HG03342 (cell line): ENCODE data around the gene HSD17B11.
A peak's percentile ranks its signal among the peaks of the same experiment; 100 is the strongest.
"Not testable (repeated sequence)": the region's sequence is repeated elsewhere in the genome, so short reads cannot be mapped to it uniquely, and the experiment has no call there.

Experiments used
- ATAC-seq: cut with Tn5 transposase; IDR thresholded peaks from one replicate; pipeline ENCODE4 v1.9.1; 2021; ENCODE audit warnings: mild to moderate bottlenecking, moderate library complexity; ENCODE audit not compliant: unreplicated experiment

Gene HSD17B11, protein sequence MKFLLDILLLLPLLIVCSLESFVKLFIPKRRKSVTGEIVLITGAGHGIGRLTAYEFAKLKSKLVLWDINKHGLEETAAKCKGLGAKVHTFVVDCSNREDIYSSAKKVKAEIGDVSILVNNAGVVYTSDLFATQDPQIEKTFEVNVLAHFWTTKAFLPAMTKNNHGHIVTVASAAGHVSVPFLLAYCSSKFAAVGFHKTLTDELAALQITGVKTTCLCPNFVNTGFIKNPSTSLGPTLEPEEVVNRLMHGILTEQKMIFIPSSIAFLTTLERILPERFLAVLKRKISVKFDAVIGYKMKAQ

DNA sequence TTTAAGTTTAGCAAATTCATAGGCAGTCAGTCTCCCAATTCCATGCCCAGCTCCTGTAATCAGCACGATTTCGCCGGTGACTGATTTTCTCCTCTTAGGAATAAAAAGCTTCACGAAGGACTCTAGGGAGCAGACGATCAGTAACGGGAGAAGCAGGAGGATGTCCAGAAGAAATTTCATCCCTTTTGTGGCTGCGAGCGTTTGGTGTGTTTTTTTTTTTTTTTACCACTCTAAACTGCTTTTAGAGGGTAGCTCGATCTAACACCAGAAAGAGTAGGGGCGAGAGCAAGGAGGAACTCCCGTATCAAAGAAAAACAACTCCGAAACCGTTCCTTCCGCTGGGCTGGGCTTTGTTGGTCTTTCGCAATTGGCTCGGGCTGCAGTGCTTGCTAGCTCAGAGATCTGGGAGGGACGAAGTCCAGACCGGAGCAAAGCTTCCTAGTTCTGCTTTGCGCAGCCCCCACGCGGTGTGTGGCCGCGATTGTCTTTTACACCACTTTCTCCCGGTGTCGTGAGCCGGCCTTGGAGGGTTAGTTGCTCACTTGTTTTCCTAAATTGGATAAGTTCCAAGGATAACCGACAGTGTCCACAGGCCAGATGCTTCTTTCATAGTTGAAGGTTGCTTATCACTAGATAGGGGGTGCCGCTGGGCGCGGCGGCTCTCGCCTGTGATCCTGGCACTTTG lies at the start of gene HSD17B11:
TSS of gene HSD17B11 (minus strand) at position 298 of the 685 bp plus-strand sequence. CDS start at position 180, 118 bp downstream.
- peak; percentile 100 for ATAC-seq

DNA sequence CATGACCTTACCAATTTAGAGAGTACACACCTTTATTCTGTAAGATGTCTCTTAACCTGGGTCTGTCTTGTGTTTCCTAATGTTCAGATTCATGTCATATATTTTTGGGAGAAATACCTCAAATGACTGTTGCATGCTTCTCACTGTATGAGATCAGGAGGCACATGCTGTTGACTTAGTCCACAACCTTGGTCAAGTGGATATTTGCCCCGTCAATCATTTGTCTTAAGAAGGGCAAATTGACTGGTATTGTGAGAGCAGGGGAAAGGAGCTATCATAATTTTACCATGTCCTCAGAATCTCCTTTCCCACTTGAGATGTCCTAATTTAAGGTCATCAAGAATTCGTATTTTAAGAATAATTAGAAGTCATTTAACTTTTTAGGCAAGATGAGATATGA lies 42.4 kb upstream of the HSD17B11 start:
- ATAC-seq = no peak

DNA sequence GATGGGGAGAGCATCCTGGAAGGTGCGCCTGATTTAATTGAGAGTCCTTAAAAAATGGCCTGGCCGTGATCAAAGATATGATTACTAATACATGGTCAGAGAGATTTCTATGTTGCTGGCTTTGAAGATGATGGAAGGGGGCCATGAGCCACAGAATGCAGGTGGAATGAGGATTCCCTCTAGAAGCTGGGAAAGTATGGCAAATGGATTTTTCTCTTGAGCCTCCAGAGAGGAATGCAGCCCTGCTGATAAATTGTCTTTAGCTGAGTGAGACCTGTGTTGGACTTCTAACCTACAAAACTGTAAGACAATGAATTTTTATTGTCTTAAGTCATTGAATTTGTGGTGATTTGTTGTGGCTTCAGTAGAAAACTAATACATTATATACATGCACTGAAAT lies 39.0 kb upstream of the HSD17B11 start:
- ATAC-seq = no peak

DNA sequence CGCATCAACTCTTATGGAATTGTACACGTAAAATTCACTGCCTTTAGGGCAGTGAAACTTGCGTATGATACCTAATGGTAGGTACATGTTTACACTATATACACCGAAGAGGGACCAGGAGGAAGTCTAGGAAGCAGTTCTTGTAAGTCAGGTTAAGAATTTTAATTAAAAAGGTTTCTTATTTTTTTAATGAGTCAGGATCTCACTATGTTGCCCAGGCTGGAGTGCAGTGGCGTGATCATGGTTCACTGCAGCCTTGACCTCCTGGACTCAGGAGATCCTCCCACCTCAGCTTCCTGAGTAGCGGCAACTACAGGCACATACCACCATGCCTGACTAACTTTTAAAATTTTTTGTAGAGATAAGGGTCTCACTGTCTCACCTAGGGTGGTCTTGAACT lies 38.0 kb upstream of the HSD17B11 start:
- ATAC-seq = no peak

DNA sequence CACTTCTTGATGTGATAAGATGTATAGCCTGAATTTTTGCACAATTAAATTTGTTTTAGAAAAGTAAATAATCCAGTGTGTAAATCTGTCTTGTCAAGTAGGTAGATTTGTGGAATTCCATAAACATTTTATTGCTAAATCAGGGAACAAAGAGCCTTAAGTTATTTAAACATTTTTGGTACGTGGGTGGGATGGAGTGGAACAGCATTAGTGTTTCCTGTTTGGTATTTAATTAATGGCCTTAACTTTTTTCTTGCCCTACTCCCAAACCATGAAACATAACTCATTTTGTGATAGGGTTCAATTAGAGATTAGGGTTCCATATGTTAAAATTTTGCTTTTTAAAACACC lies 36.5 kb upstream of the HSD17B11 start:
- ATAC-seq = no peak

DNA sequence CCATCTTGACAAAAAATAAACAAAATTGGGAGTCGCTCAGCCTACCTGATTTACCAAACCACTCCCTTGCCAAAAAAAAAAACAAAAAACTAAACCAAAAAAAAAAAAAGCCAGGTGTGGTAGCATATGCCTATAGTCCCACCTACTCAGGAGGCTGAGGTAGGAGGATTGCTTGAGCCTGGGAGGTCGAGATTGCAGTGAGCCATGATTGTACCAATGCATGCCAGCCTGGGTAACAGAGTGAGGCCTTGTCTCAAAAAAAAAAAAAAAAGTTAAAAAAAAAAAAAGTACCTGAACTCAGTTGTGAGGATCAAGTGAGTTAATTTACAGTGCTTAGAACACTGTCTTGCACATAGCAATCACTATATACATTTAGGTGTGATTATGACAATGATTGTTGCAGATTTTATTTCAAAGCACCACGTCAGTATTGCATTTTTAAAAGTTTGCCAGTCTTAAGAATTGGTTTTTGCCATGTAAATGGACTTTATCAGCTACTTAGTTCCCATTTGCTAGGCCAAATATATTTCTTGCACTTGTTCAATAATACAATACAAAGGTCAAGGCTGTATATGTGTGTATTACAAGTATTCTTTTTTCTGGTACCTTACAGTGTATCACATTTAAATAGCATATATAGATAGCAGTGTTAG lies 36.0 kb upstream of the HSD17B11 start:
- ATAC-seq = no peak

DNA sequence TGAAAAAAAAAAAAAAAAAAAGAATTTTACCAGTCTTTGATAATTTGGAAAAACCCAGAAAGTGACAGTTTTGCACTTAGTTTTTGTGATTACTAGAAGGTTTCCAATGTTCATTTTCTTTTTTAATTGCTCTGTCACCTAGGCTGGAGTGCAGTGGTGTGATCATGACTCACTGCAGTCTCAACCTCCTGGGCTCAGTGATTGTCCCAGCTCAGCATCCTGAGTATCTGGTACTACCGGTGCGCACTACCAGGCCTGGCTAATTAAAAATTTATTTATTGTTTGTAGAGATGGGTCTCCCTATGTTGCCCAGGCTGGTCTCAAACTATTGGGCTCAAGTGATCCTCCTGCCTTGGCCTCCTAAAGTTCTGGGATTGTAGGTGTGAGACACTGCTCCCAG lies 34.7 kb upstream of the HSD17B11 start:
- no peak for ATAC-seq

DNA sequence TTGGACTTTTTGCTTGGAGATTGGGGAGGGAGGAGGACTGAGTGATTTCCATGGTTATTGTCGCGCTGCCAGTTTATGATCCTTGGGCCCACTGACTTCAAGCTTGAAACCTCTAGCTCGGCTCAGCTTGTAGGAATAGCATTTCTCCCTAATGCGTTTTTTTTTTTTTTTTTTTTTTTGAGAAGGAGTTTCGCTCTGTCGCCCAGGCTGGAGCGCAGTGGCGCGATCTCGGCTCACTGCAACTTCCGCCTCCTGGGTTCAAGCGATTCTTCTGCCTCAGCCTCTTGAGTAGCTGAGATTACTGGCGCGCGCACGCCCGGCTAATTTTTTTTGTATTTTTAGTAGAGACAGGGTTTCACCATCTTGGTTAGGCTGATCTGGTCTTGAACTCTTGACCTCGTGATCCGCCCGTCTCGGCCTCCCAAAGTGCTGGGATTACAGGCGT lies 33.1 kb upstream of the HSD17B11 start:
- ATAC-seq = not testable (repeated sequence)

DNA sequence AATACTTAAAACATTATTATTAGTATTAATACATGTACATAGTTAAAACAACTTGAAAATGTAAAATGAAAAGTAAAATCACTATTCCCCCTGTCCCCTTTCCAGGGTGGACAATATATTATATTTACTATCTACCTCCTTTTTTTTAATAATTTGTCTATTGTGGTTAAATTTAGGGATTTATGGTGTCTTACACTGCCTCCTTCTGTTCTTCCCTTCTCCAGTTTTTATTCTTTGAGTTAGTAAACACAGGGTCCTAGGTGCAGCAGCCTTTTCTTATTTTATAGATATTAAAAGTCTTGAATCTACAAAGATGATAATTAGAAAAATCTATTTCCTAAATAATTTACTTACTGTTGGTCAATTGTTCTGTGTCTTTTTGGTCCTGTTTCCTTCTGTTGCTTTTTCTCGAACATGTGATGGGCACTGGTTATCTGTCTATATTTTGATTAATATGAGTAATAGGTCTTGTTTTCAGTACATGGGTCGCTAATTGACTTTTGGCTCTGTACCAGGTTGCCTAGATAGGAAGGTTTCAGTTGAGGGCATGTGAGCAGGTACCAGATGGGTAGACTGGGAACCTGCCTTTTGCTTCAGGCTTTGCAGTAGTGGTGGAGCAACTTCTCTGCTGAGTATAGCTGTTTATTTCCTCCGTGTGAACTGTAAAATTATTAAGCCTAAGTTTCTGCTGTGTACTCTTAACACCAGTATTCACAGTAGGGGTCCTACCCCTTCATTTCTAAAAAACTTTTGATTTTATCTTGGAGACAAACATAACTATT lies 32.5 kb upstream of the HSD17B11 start:
- ATAC-seq = no peak

DNA sequence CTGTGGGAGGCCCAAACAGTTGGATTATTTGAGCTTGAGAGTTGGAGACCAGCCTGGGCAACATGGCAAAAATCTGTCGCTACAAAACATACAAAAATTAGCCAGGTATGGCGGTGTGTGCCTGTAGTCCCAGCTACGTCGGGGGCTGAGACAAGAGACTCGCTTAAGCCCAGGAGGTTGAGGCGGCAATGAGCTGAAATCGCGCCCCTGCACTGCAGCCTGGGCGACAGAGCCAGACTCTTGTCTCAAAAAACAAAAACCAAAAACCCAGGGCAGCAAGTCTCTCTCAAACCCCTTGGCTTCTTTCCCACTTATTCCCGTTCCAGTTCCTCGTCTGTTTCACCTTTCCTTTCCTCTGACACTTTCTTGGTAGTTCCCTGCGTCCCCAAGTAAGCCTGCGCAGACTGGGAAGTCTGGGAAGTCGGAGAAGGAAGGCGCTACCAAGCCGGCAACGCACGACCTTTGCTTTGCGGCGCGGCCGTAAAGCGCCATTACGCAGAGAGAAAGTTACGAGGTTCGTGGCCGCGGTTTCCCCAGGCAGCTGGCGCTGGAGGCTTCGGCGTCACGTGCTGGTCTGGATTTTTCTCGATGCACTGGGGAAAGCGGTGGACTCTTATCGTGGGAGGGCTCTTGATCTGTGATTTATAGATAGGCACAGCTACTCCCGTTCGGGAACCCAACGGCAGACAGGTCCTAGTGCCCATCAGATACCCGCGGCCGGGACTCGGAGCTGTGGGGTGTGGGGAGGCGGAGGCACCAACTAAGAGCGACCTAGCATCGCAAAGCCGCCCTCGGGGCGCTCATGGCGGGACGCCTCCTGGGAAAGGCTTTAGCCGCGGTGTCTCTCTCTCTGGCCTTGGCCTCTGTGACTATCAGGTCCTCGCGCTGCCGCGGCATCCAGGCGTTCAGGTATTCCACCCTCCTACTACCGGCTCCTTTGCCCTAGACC lies 31.4 kb upstream of the HSD17B11 start, which contains the start of gene NUDT9:
TSS of gene NUDT9 (plus strand) at position 470 of the 949 bp plus-strand sequence. CDS start at position 803, 333 bp downstream.
- peak; percentile 86 for ATAC-seq

DNA sequence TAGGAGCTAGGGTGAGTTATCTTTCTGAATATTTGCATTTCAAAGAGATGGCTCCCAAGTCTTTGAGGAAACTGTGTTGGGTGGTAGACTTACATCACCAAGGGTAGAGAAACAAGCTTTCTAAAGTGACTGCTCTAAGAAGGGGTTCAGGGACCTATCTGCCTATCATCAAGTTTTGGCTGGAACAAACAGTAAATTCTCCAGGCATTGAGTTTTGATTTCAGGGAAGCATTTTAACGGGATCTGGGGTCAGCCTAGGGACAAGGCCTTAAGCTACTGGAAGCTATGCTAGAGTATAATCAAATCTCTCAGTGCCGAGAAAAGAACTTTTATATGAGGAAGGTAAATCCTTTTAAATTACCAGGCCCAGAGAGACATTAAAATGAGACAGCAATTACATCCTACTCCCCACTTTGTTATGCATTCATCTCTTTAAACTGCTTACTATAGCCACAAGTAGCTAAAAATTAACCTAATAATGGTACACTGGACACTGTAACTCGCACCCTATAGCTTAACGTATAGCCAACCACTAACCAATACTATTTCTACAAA lies 29.4 kb upstream of the HSD17B11 start:
- ATAC-seq = no peak

DNA sequence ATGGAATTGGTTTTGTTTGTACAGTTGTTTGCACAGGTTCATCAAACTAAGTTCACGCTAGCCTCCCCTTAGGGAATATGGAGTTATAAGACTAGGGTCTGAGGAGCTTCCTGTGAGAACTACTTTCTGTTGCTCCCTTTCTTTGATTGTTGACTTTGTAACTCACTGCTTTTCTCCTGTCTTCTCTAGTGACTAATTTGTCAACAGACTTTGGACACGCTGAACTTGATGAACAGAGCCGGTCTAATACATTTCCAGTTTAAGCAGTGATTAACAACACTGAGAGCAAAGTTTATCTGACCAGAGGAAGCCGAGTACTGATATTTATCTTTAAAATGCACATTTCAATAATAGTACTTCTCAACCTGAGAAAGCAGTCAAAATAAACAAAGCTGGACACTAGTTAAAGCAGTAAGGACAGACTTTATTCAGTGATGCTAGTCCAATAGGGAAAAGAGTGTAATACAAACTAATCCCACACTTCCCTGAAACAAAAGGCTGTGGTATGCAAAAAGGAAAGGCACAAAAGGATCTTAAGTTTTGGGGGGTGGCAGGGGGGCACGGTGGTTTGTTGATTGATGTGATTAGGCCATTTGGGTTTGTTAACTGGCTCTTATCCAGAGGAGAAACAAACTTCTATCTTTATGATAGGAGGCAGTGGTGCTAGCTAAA lies 28.7 kb upstream of the HSD17B11 start:
- no peak for ATAC-seq

DNA sequence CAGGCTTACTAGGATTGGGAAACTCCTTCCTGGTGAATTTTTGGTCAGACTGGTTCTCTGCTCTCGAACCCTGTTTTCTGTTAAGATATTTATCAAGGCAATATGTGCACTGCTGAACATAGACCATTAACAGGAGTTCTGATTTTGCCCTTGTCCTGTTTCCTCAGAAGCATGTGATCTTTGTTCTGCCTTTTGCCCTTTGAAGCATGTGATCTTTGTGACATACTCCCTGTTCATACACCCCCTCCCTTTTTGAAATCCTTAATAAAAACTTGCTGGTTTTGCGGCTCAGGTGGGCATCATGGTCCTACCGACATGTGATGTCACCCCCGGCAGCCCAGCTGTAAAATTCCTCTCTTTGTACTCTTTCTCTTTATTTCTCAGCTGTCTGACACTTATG lies 27.4 kb upstream of the HSD17B11 start:
- ATAC-seq = not testable (repeated sequence)

DNA sequence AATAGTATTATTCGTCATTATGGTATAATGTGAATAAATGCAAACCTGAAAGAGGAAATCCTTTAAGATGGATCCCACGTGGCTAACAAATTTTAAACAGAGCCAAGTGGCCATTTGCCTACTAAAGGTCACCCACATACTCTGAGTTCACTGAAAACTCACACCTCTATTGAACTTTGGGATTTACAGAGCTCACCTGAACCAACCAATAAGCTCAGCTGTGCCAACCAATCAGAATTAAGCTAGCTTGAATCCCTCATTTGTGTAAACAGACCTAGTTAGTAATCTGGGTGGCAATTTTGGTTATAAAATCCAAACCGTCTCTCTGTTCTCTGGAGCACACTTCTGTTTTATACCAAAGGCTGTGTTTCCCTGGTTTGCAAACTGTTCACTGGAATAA lies 26.0 kb upstream of the HSD17B11 start:
- ATAC-seq = no peak

DNA sequence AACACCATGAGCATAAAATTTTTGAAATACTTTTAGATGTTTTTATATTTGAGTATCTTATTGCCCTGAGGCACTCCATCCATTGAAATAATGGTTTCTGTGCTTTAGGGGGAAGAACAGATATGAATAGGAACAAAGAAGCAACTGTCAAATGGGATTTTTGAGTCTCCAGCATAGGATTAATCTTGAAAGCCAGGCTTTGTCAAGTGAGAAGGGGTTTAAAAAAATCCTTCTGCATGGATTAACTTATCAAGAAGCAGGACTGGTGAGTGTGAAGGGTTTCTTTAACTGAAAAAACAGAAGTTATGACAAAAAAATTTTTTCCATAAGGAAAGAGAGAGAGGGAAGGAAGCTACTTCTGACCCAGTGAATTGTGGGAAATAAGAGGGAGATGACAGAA lies 23.8 kb upstream of the HSD17B11 start:
- no peak for ATAC-seq

DNA sequence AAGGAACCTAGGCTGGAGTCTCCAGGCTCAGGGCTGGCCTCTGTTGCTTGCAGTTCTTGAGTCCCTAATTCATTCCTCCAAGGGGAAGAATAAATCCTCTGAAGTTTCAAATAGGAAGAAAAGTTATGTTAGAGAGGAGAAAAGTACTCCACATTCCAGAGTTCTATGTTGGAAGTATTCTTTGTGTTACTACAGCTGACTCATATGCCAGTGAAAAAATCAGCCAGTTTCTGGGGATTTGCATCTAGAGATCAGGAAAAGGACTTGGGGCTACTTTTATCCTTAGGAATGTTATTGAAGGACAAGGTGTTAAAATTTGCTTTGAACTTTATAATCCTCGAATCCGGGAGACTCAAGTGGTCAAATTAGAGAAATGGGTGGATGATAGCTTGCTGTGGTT lies 19.7 kb upstream of the HSD17B11 start:
- no peak for ATAC-seq

DNA sequence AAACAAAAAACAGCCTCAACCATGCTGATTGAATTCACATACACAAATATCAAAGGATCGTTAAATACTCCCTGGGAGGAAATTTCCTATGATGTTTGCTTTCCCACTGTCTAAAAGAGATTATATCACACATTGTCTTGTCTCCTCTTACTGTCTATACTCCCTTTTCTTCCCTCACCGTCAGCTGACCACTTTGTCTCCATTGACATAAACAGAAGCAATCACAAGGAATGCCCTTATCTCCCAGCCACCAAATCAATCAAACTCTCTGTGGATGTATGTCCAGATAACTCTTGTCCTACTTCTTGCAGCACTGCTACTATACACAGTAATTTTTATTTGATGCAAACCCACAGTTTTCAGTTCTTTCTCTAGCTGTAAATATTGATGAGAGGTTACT lies 19.2 kb upstream of the HSD17B11 start:
- no peak for ATAC-seq

DNA sequence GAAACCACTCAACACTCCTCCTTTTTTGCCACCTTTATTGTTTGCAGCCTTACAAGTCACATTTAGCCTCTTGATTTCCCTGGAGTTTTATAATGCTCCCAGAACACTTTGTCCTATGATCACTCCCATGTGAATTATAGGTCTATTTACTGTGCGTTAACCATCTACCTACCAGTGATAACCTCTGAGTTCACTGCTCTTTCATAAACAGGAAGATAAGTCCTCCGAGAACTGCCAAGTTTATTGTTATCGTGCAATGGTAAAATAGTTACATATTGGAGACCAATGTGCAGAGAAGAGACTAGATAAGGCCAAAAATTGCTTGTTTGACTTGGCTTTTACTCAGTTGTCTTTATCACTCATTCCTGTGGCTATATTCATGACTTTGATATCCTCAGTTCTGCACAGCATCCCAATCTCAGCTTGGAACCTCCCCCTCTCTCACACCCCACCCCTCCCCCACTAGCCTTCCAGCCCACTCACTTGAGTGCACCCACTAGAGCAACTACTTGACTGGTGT lies 18.5 kb upstream of the HSD17B11 start:
- no peak for ATAC-seq

DNA sequence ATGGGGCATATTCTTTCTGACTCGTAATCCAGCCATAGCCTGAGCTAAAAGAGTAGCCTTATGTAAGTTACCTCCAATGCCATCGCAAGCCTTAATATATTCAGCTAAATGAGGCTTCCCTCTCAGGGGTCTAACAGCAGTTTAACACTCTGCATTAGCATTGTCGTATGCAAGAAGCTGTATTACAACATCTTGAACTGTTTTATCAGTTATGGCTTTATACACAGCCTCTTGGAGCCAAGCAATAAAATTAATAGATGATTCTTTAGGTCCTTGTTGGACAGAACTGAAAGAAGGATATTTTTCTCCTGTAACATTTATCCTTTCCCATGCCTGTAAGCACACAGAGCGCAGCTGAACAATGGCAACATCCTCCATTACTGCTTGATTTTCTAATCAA lies 15.9 kb upstream of the HSD17B11 start:
- ATAC-seq = not testable (repeated sequence)
